DND-41 (cell line): Measurements from ENCODE around the gene PISD.

Source experiments
- EZH2 ChIP-seq: IDR thresholded peaks from 3 replicates; pipeline ENCODE4 v1.6.1; 2012; ENCODE audit warnings: borderline replicate concordance, low read depth, mild to moderate bottlenecking, moderate library complexity, low read length, inconsistent platforms; ENCODE audit not compliant: severe bottlenecking
- TF ChIP-seq, protein P1 (sequence below): IDR thresholded peaks from 2 replicates; pipeline ENCODE4 v1.5.1; 2012; ENCODE audit warnings: borderline replicate concordance, low read length, moderate library complexity, mild to moderate bottlenecking; ENCODE audit not compliant: poor library complexity, severe bottlenecking; ENCODE audit errors: extremely low read depth

DNA sequence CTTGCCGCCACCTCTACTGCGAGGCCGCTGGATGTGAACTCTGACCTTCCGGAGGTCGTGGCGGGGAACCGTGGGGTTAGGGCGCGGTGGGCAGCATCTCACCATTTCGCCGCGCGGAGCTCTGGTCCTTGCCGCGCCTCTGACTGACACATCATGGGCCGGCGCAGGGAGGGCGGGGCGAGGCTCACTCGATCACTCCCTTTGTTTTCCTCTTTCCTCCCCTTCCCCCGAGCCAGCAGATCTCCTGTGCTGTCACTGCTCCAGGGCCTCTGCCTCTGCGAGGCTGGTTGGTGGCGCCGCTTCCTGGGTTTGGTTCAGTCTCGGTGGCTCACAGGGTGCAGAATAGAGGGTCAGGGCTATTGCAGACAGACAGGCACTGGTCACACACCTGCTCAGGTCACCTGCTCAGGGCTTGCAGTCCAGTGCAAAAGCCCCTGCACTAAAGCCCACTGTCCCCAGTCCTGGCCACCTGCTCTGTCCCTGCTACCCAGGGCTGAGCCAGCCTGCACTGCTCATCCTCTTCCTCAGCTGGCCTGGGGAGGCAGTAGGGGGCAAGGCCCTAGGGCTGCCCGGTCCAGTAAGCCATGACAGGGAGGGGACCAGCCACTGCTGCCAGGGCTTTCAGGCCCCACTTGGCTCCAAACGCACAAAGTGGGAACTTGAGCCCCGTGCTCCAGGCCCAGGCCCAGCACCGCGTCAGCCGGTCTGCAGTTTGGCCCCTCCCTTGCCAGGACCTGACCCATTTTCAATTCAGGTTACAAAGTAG lies 36.2 kb downstream of the PISD start:
- no peak for TF ChIP-seq EZH2
- TF ChIP-seq, protein P1, sequence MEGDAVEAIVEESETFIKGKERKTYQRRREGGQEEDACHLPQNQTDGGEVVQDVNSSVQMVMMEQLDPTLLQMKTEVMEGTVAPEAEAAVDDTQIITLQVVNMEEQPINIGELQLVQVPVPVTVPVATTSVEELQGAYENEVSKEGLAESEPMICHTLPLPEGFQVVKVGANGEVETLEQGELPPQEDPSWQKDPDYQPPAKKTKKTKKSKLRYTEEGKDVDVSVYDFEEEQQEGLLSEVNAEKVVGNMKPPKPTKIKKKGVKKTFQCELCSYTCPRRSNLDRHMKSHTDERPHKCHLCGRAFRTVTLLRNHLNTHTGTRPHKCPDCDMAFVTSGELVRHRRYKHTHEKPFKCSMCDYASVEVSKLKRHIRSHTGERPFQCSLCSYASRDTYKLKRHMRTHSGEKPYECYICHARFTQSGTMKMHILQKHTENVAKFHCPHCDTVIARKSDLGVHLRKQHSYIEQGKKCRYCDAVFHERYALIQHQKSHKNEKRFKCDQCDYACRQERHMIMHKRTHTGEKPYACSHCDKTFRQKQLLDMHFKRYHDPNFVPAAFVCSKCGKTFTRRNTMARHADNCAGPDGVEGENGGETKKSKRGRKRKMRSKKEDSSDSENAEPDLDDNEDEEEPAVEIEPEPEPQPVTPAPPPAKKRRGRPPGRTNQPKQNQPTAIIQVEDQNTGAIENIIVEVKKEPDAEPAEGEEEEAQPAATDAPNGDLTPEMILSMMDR, result no peak
